Prostate gland (tissue), 2 donors: ENCODE measurements around the gene IL17RE.
"Not testable (repeated sequence)": the region's sequence is repeated elsewhere in the genome, so short reads cannot be mapped to it uniquely, and the experiment has no call there.

ENCODE experiments used
- CTCF ChIP-seq, 4 experiments: fragments of 200-600 bp in 2 of 4; fragments of 450-650 bp in 2 of 4; sonication (generic) in 2 of 4; IDR thresholded peaks; 1 replicate in 3 of 4; 2 replicates in 1 of 4; pipeline ENCODE4 v1.5.1; 2016 to 2019; ENCODE audit warnings: antibody characterized with exemption in 4 of 4, mild to moderate bottlenecking in 2 of 4, moderate library complexity in 2 of 4
- POLR2A ChIP-seq: fragments of 450-650 bp; IDR thresholded peaks from one replicate; pipeline ENCODE4 v1.6.1; 2016; ENCODE audit warnings: antibody characterized with exemption, mild to moderate bottlenecking
- POLR2AphosphoS5 ChIP-seq: sonication (generic); formaldehyde crosslinking; IDR thresholded peaks from one replicate; pipeline ENCODE4 v1.6.1; 2017; ENCODE audit warnings: antibody characterized with exemption

DNA sequence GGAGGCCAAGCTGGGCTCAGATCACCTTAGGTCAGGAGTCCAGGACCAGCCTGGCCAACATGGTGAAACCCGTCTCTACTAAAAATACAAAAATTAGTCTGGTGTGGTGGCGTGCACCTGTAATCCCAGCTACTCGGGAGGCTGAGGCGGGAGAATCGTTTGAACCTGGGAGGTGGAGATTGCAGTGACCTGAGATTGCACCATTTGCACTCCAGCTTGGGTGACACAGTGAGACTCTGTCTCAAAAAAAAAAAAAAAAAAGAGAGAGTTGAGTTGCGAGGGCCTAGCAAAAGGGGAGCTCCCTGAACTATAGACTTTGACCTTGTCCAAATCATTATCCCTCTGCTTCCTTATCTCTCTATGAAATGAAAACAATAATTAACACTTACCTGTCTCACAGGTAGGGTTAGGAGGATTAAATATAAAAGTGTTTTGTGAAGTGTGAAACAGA is 1.7 kb upstream of the IL17RE start:
- not testable (repeated sequence) for TF ChIP-seq CTCF (IDR thresholded peaks at IDR 0.05); POLR2AphosphoS5; POLR2A
